HTERT RPE-1 (cell line): ENCODE data around the gene WNK2.

ENCODE experiments used
- in situ Hi-C: fragments of 300-500 bp; cut with MboI; formaldehyde crosslinking; loops from 4 replicates; pipeline ENCODE4 v1.14.3; 2020; ENCODE audit warnings: low sequenced_read_pairs

Gene WNK2

GRCh38 chr9:93198117-93198837 lies 14.3 kb downstream of the WNK2 start:
- in situ Hi-C loops = no loop called here

- in situ Hi-C loops = no loop called here
Observed at GRCh38 chr9:93198838-93199625, 15.1 kb downstream of the WNK2 start.

GRCh38 chr9:93200449-93200742 lies 16.5 kb downstream of the WNK2 start:
- in situ Hi-C loops = no loop called here

GRCh38 chr9:93200989-93201334 lies 17.0 kb downstream of the WNK2 start:
- in situ Hi-C loops = no loop called here

DNA sequence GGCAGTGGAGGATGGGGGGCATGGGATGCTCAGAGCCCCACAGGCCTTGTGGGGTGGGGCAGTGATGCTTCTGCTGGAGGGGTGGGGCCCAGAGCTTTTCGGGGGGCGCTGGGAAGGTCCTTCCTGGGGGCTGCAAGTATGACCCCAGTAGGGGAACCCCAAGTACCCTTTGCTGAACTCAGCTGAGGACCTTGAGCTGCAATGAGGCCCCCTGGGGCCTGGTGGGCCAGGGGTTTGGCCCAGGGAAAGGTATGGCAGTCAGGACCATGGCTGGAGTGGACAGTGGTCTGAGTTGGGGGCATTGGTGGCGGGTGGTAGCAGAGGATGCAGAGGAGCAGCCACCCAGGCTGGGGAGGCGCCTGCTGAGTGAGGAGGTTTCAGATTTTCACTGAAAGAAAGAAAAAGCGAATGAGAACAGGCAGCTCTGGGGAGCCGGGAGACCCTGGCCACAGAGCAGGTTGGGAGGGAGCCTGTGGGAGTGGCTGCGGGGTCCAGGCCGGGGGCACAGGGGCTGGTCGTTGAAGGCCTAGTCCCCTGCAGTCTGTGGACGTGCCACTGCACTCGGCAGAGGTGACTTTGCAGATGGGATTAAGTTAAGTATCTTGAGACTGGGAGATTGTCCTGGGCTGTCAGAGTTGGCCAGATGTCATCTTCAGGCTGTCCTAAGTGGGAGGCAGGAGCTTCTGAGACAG lies 19.2 kb downstream of the WNK2 start:
- in situ Hi-C loops = no loop called here

GRCh38 chr9:93203718-93204469 lies 20.0 kb downstream of the WNK2 start:
- in situ Hi-C loops = no loop called here

- in situ Hi-C loops = no loop called here
Observed at GRCh38 chr9:93204470-93205043, 20.6 kb downstream of the WNK2 start.

DNA sequence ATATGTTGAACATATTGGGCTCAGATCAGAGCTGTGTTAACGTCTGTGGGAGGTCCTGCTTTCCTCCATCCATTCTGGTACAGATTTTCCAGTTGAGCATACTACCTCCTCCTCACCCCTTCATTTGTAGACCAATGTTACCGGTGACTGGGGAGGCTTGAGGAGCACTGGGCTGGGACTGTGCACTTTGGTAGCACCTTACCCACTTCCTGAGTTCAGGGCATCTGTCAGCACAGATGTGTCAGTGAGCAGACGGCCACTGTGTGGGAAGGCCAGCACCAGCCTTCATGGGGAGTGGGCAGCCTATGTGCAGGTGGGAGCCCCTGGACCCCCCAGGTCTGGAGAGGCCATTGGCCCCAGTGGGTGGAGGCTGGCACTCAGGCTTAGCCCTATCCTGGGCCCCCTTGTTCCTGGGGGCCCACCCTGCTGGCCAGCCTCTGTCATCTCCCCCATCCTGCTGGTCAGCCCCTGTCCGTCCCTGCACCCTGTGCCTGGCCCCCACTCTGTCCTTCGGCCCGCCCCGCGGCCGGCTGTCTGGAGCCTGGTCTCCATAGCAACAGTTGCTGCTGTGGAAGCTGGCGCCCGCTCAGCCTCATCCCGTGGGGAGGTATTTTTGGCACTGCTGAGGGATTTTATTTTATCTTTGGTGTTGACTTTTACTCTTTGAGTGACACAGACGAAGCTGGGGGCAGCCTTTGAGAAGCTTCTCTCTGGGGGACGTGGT lies 21.3 kb downstream of the WNK2 start:
- in situ Hi-C loops = no loop called here

GRCh38 chr9:93205896-93206575 lies 22.1 kb downstream of the WNK2 start:
- in situ Hi-C loops = no loop called here

GRCh38 chr9:93206576-93207155 lies 22.7 kb downstream of the WNK2 start:
- in situ Hi-C loops = no loop called here

GRCh38 chr9:93207326-93207814 lies 23.4 kb downstream of the WNK2 start:
- in situ Hi-C loops = no loop called here

- in situ Hi-C loops = no loop called here
Observed at GRCh38 chr9:93207860-93208734, 24.2 kb downstream of the WNK2 start.

GRCh38 chr9:93209097-93209496 lies 25.2 kb downstream of the WNK2 start:
- in situ Hi-C loops = no loop called here

- in situ Hi-C loops = no loop called here
Observed at GRCh38 chr9:93209576-93210323, 25.8 kb downstream of the WNK2 start.

DNA sequence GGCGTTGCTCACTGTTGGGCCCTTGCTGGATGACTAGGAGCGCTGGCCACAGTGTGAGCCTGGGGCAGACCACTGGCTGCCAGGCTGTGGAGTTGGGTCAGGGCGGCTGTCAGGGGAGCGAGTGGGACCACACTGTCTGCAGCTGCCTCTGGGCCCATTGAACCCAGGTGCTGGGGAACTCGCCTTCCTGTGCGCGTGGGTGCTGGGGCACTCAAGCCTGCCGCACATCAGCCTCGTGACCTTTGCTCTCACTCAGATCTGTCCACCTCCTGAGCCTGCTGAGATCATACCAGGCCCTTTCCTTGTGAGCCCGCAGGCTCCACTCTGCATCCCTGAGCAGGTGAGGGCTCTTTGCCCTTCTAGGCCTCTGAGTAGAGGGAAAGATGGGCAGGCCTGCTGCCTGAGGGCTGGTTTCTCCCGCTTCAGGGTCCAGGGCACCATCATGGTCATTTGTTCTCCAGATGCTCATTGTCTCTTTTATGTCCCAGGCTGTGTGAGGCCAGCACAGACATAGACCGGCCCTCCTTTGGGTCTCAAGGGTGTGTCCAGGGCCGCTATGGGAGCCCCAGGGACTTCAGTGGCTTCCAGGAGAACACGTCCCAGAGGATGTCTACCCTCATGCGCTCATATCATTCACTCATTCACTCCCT lies 26.5 kb downstream of the WNK2 start:
- in situ Hi-C loops = no loop called here

DNA sequence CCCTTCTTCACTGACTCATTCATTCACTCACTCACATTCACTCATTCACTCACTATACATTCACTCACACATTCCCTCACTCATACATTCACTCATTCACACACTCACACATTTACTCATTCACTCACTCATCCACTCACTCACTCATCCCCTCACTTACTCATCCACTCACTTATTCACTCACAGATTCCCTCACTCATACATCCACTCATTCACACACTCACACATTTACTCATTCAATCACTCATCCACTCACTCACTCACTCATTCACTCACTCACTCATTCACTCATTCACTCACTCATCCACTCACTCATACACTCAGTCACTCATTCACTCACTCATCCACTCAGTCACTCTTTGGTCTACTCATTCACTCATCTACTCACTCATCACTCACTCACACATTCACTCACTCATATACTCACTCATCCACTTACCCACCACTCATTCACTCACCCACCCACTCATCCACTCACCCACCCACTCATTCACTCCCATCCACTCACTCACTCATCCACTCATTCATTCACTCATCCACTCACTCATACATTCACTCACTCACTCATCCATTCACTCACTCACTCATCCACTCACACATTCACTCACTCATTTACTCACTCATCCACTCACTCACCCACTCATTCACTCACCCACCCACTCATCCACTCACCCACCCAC lies 27.2 kb downstream of the WNK2 start:
- in situ Hi-C loops = no loop called here

- in situ Hi-C loops = no loop called here
Observed at GRCh38 chr9:93211654-93212001, 27.7 kb downstream of the WNK2 start.
